Liver (tissue), 9 donors: ENCODE data around the gene MEIOB. TPM values are rescaled to one million over a fixed set of nuclear protein-coding genes. Genes with fewer than 3 reads are reported as not detected.
"Not testable (repeated sequence)": the region's sequence is repeated elsewhere in the genome, so short reads cannot be mapped to it uniquely, and the experiment has no call there.

Experiments
- DNase-seq: peaks from one replicate; pipeline ENCODE4 v3.0.0-alpha.2; 2017; ENCODE audit warnings: low spot score
- H3K27ac ChIP-seq, 2 donors: one replicate each; pipeline ENCODE4 v1.7.0; 2013; ENCODE audit warnings: inconsistent platforms in 2 of 2, low read length in 2 of 2, control low read depth in 1 of 2, low read depth in 1 of 2, mild to moderate bottlenecking in 1 of 2
- H3K27me3 ChIP-seq, 4 donors: one replicate each; pipeline versions ENCODE4 v1.6.1 to v1.7.0; 2013; ENCODE audit warnings: low read length in 3 of 4, inconsistent platforms in 1 of 4, mild to moderate bottlenecking in 1 of 4, moderate library complexity in 1 of 4; ENCODE audit not compliant: control insufficient read depth in 4 of 4, insufficient read depth in 4 of 4
- H3K36me3 ChIP-seq, 4 donors: one replicate each; pipeline versions ENCODE4 v1.6.1 to v1.7.0; 2013; ENCODE audit warnings: low read length in 3 of 4, mild to moderate bottlenecking in 3 of 4, low read depth in 1 of 4, moderate library complexity in 1 of 4; ENCODE audit not compliant: control insufficient read depth in 4 of 4, insufficient read depth in 3 of 4
- H3K4me1 ChIP-seq, 4 donors: one replicate each; pipeline versions ENCODE4 v1.6.1 to v1.7.0; 2013; ENCODE audit warnings: low read length in 3 of 4, mild to moderate bottlenecking in 3 of 4, moderate library complexity in 1 of 4; ENCODE audit not compliant: control insufficient read depth in 4 of 4, insufficient read depth in 4 of 4
- H3K4me3 ChIP-seq, 3 donors: one replicate each; pipeline versions ENCODE4 v1.6.1 to v1.7.0; 2013; ENCODE audit warnings: low read length in 3 of 3, control low read depth in 1 of 3, low read depth in 1 of 3, mild to moderate bottlenecking in 1 of 3
- H3K9ac ChIP-seq, 2 donors: one replicate each; pipeline ENCODE4 v1.7.0; 2013; ENCODE audit warnings: low read length in 2 of 2, mild to moderate bottlenecking in 2 of 2, moderate library complexity in 2 of 2, control low read depth in 1 of 2, low read depth in 1 of 2
- H3K9me3 ChIP-seq, 4 donors: one replicate each; pipeline versions ENCODE4 v1.6.1 to v1.7.0; 2013; ENCODE audit warnings: low read length in 3 of 4; ENCODE audit not compliant: control insufficient read depth in 4 of 4
- ATF3 ChIP-seq: IDR thresholded peaks from 2 replicates; pipeline ENCODE4 v1.6.1; 2016; ENCODE audit warnings: antibody characterized with exemption
- EGR1 ChIP-seq, 2 donors: IDR thresholded peaks; 2 replicates each; pipeline ENCODE4 v1.6.1; 2016 to 2018; ENCODE audit warnings: antibody characterized with exemption in 2 of 2, low read depth in 2 of 2
- FOXA1 ChIP-seq: IDR thresholded peaks from 2 replicates; pipeline ENCODE4 v1.6.1; 2016; ENCODE audit warnings: antibody characterized with exemption
- FOXA2 ChIP-seq: IDR thresholded peaks from 2 replicates; pipeline ENCODE4 v1.6.1; 2016; ENCODE audit warnings: antibody characterized with exemption
- GABPA ChIP-seq, 2 donors: IDR thresholded peaks in 1 of 2; conservative IDR thresholded peaks in 1 of 2; 2 replicates each; pipeline ENCODE4 v1.6.1; 2016; ENCODE audit warnings: antibody characterized with exemption in 2 of 2, mild to moderate bottlenecking in 1 of 2, moderate library complexity in 1 of 2
- HNF4A ChIP-seq, 2 donors: conservative IDR thresholded peaks; 2 replicates each; pipeline ENCODE4 v1.6.1; 2016; ENCODE audit warnings: antibody characterized with exemption in 2 of 2, mild to moderate bottlenecking in 2 of 2
- HNF4G ChIP-seq: IDR thresholded peaks from 2 replicates; pipeline ENCODE4 v1.6.1; 2016; ENCODE audit warnings: antibody characterized with exemption
- JUND ChIP-seq, 2 donors: IDR thresholded peaks; 2 replicates each; pipeline ENCODE4 v1.6.1; 2016; ENCODE audit warnings: antibody characterized with exemption in 2 of 2
- MAX ChIP-seq: IDR thresholded peaks from 2 replicates; pipeline ENCODE4 v1.6.1; 2016; ENCODE audit warnings: antibody characterized with exemption
- NR2F2 ChIP-seq: IDR thresholded peaks from 2 replicates; pipeline ENCODE4 v1.6.1; 2016; ENCODE audit warnings: antibody characterized with exemption
- RAD21 ChIP-seq, 2 donors: IDR thresholded peaks; 2 replicates each; pipeline ENCODE4 v1.6.1; 2016; ENCODE audit warnings: antibody characterized with exemption in 2 of 2, mild to moderate bottlenecking in 2 of 2
- RXRA ChIP-seq, 2 donors: IDR thresholded peaks; 2 replicates each; pipeline ENCODE4 v1.6.1; 2017 to 2018; ENCODE audit warnings: antibody characterized with exemption in 2 of 2, mild to moderate bottlenecking in 1 of 2
- SP1 ChIP-seq: IDR thresholded peaks from 2 replicates; pipeline ENCODE4 v1.6.1; 2018; ENCODE audit warnings: antibody characterized with exemption, mild to moderate bottlenecking
- TAF1 ChIP-seq: conservative IDR thresholded peaks from 2 replicates; pipeline ENCODE4 v1.6.1; 2016; ENCODE audit warnings: antibody characterized with exemption, mild to moderate bottlenecking
- YY1 ChIP-seq: IDR thresholded peaks from 2 replicates; pipeline ENCODE4 v1.6.1; 2016; ENCODE audit warnings: antibody characterized with exemption, mild to moderate bottlenecking
- ZBTB33 ChIP-seq: IDR thresholded peaks from 2 replicates; pipeline ENCODE4 v1.6.1; 2016; ENCODE audit warnings: antibody characterized with exemption
- WGBS: extraction: QIAGEN DNeasy Blood & Tissue Kit; methylation state at CpG from one replicate; pipeline ENCODE4 v1.1.7; 2013; 5-methylcytosine and 5-hydroxymethylcytosine counted together
- polyA plus RNA-seq, 2 donors: library from polyadenylated mRNA; stranded (reverse) in 1 of 2; unstranded in 1 of 2; fragments of 200-250 nt in 1 of 2; fragments of >200 nt in 1 of 2; fragmentation: Nextera tagmentation in 1 of 2; extraction: Ambion mirVana in 1 of 2; gene quantifications; one replicate each; pipeline versions ENCODE4 v1.2.1 to v1.2.3, GENCODE V29; 2013 to 2015
- total RNA-seq, 2 donors: library from RNA; depleted of rRNA; stranded (reverse); fragments of >200 nt; gene quantifications; one replicate each; pipeline ENCODE4 v1.2.3, GENCODE V29; 2014
- TF ChIP-seq, protein P1 (sequence below): IDR thresholded peaks from 2 replicates; pipeline ENCODE4 v1.6.1; 2016; ENCODE audit warnings: antibody characterized with exemption, mild to moderate bottlenecking
- TF ChIP-seq, protein P2 (sequence below): fragments of 150-350 bp; IDR thresholded peaks from 2 replicates; pipeline ENCODE4 v1.5.1; 2017; ENCODE audit warnings: improper control_type of control experiment, low read depth, low read length; ENCODE audit not compliant: missing input control
- donor health status: healthy.
- donor health status: healthy.
- donor health status: healthy.
- donor health status: healthy.
- donor health status: healthy.

MEIOB gene
- total and polyA plus RNA-seq, 4 donors = 0.33 to 2.2 TPM; not detected in 2

- Histone ChIP-seq H3K36me3 (no peaks in the 10 kb centered on the region), H3K27me3 (no peaks in the 10 kb centered on the region), H3K9me3 (no peaks in the 10 kb centered on the region), H3K27ac (no peak overlapping the region), H3K4me1 (peaks cover 0 to 8% (median 4%) of the 10 kb centered on the region in 4 donors), H3K4me3 (no peak overlapping the region), H3K9ac (no peak overlapping the region)
- no peak for DNase-seq
- 34% methylated on average over 9 of the region's 9 CpGs for WGBS
- TF ChIP-seq FOXA1 (no peak), TAF1 (no peak), FOXA2 (no peak), NR2F2 (no peak)
Measured at GRCh38 chr16:1900452-1900774, 28.4 kb upstream of the MEIOB start.

- H3K4me1 ChIP-seq = peaks cover 0 to 8% (median 4%) of the 10 kb centered on the region in 4 donors
- TF ChIP-seq ZBTB33 (no peak), HNF4A (conservative IDR thresholded peaks at IDR 0.05) (no peak), JUND (IDR thresholded peaks at IDR 0.05) (no peak), MAX (no peak), HNF4G (no peak), GABPA (IDR thresholded peaks at IDR 0.05 in 1 of 2, conservative IDR thresholded peaks at IDR 0.05 in 1 of 2) (no peak), TAF1 (no peak), RAD21 (IDR thresholded peaks at IDR 0.05) (no peak), NR2F2 (no peak), ATF3 (no peak), FOXA1 (no peak), YY1 (no peak), RXRA (IDR thresholded peaks at IDR 0.05) (no peak), EGR1 (IDR thresholded peaks at IDR 0.05; ENCODE audit: low read depth in 2 of 2) (no peak), FOXA2 (no peak), SP1 (no peak)
- TF ChIP-seq, protein P1, sequence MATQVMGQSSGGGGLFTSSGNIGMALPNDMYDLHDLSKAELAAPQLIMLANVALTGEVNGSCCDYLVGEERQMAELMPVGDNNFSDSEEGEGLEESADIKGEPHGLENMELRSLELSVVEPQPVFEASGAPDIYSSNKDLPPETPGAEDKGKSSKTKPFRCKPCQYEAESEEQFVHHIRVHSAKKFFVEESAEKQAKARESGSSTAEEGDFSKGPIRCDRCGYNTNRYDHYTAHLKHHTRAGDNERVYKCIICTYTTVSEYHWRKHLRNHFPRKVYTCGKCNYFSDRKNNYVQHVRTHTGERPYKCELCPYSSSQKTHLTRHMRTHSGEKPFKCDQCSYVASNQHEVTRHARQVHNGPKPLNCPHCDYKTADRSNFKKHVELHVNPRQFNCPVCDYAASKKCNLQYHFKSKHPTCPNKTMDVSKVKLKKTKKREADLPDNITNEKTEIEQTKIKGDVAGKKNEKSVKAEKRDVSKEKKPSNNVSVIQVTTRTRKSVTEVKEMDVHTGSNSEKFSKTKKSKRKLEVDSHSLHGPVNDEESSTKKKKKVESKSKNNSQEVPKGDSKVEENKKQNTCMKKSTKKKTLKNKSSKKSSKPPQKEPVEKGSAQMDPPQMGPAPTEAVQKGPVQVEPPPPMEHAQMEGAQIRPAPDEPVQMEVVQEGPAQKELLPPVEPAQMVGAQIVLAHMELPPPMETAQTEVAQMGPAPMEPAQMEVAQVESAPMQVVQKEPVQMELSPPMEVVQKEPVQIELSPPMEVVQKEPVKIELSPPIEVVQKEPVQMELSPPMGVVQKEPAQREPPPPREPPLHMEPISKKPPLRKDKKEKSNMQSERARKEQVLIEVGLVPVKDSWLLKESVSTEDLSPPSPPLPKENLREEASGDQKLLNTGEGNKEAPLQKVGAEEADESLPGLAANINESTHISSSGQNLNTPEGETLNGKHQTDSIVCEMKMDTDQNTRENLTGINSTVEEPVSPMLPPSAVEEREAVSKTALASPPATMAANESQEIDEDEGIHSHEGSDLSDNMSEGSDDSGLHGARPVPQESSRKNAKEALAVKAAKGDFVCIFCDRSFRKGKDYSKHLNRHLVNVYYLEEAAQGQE = no peak
- TF ChIP-seq, protein P2, sequence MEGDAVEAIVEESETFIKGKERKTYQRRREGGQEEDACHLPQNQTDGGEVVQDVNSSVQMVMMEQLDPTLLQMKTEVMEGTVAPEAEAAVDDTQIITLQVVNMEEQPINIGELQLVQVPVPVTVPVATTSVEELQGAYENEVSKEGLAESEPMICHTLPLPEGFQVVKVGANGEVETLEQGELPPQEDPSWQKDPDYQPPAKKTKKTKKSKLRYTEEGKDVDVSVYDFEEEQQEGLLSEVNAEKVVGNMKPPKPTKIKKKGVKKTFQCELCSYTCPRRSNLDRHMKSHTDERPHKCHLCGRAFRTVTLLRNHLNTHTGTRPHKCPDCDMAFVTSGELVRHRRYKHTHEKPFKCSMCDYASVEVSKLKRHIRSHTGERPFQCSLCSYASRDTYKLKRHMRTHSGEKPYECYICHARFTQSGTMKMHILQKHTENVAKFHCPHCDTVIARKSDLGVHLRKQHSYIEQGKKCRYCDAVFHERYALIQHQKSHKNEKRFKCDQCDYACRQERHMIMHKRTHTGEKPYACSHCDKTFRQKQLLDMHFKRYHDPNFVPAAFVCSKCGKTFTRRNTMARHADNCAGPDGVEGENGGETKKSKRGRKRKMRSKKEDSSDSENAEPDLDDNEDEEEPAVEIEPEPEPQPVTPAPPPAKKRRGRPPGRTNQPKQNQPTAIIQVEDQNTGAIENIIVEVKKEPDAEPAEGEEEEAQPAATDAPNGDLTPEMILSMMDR = no peak
- WGBS = 67% methylated on average over 16 of the region's 16 CpGs
- H3K9me3 ChIP-seq = no peaks in the 10 kb centered on the region
- H3K36me3 ChIP-seq = no peaks in the 10 kb centered on the region
- H3K27me3 ChIP-seq = no peaks in the 10 kb centered on the region
- no peak for DNase-seq
- no peak overlapping the region for H3K27ac ChIP-seq
- H3K9ac ChIP-seq = no peak overlapping the region
- H3K4me3 ChIP-seq = no peak overlapping the region
Measured at GRCh38 chr16:1899641-1900451, 27.9 kb upstream of the MEIOB start.

DNA sequence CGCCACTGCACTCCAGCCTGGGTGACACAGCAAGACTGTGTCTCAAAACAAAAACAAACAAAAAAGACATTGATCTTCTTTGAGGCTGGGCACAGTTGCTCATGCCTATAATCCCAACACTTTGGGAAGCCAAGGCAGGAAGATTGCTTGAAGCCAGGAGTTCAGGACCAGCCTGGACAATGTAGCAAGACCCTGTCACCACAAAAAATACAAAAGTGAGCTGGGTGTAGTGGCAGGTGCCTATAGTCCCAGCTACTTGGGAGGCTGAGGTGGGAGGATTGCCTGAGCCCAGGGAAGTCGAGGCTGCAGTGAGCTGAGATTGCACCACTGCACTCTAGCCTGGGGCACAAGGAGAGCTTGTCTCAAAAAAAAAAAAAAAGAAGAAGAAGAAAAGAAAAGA is 25.7 kb upstream of the MEIOB start:
- H3K9me3 ChIP-seq, H3K9ac ChIP-seq, H3K27ac ChIP-seq, DNase-seq, H3K4me1 ChIP-seq, H3K27me3 ChIP-seq, H3K4me3 ChIP-seq, H3K36me3 ChIP-seq: not testable (repeated sequence)
- WGBS = 84% methylated on average over 2 of the region's 2 CpGs
